Esophagus squamous epithelium (tissue), 5 donors: ENCODE results near the gene DDX39B. TPM values are rescaled to one million over a fixed set of nuclear protein-coding genes. Genes with fewer than 3 reads are reported as not detected.
"Not testable (repeated sequence)": the region's sequence is repeated elsewhere in the genome, so short reads cannot be mapped to it uniquely, and the experiment has no call there.

Experiments
- DNase-seq: peaks from one replicate; lab custom pipeline; 2025; lab: John Stamatoyannopoulos, UW
- H3K27ac ChIP-seq, 4 donors: fragments of 200-600 bp; sonication (generic); one replicate each; pipeline ENCODE4 v1.5.1; 2016 to 2019; ENCODE audit warnings: mild to moderate bottlenecking in 1 of 4
- H3K27me3 ChIP-seq, 4 donors: fragments of 200-600 bp; sonication (generic); 1 replicate in 3 of 4; 2 replicates in 1 of 4; pipeline versions ENCODE4 v1.5.1 to v1.6.0; 2017 to 2021; ENCODE audit warnings: antibody characterized with exemption in 1 of 4
- H3K36me3 ChIP-seq, 3 donors: fragments of 200-600 bp; sonication (generic); one replicate each; pipeline ENCODE4 v1.5.1; 2016 to 2019
- H3K4me1 ChIP-seq, 3 donors: fragments of 200-600 bp; sonication (generic); one replicate each; pipeline ENCODE4 v1.5.1; 2017 to 2019
- H3K4me3 ChIP-seq, 4 donors: fragments of 200-600 bp; sonication (generic); 1 replicate in 3 of 4; 2 replicates in 1 of 4; pipeline ENCODE4 v1.5.1; 2016 to 2019; ENCODE audit warnings: mild to moderate bottlenecking in 2 of 4, moderate library complexity in 1 of 4
- H3K9me3 ChIP-seq, 3 donors: fragments of 200-600 bp; sonication (generic); one replicate each; pipeline ENCODE4 v1.5.1; 2016 to 2019
- CTCF ChIP-seq, 6 experiments: fragments of 450-650 bp in 4 of 6; fragments of 200-600 bp in 2 of 6; sonication (generic) in 2 of 6; IDR thresholded peaks; one replicate each; pipeline ENCODE4 v1.5.1; 2016 to 2019; ENCODE audit warnings: antibody characterized with exemption in 6 of 6, mild to moderate bottlenecking in 4 of 6, moderate library complexity in 4 of 6
- POLR2A ChIP-seq, 4 donors: fragments of 450-650 bp; IDR thresholded peaks; one replicate each; pipeline ENCODE4 v1.6.1; 2017; ENCODE audit warnings: antibody characterized with exemption in 4 of 4, mild to moderate bottlenecking in 4 of 4, moderate library complexity in 3 of 4
- WGBS, 2 donors: methylation state at CpG; one replicate each; pipeline ENCODE4 v1.1.5; 2018; 5-methylcytosine and 5-hydroxymethylcytosine counted together
- intact Hi-C: fragments of 100-400 bp; cut with DNase I; formaldehyde crosslinking; loops from one replicate; pipeline ENCODE4 v1.15.0; 2022
- total RNA-seq, 4 donors: library from RNA; depleted of rRNA; stranded (reverse); fragments of >200 nt; gene quantifications; one replicate each; pipeline ENCODE4 v1.1.0, GENCODE V29; 2016
- donor health status: DM: yes; HTN: yes; CAD: no.

Gene DDX39B
- total RNA-seq, 4 donors from 2014 or later: 173 to 320 (median 259) TPM

- Histone ChIP-seq H3K4me1 (peaks cover 5 to 50% (median 17%) of the 10 kb centered on the region in 3 donors), H3K27ac (peak overlapping the region; percentile 18 to 63 (median 52)), H3K27me3 (no peaks in the 10 kb centered on the region), H3K36me3 (peaks cover 11 to 75% (median 14%) of the 10 kb centered on the region in 3 donors), H3K9me3 (no peaks in the 10 kb centered on the region), H3K4me3 (no peak overlapping the region)
- intact Hi-C loops: loop anchor here (5.0 kb wide), 1 partner anchor 34 kb away; the partner anchor contains the start of gene NCR3
- no CpG with 5 or more reads among the region's 8 CpGs for WGBS, 2 donors
- TF ChIP-seq CTCF (IDR thresholded peaks at IDR 0.05) (no peak), POLR2A (IDR thresholded peaks at IDR 0.05) (no peak)
- no peak for DNase-seq
Measured at GRCh38 chr6:31558318-31558625, 16.5 kb upstream of the DDX39B start.

DNA sequence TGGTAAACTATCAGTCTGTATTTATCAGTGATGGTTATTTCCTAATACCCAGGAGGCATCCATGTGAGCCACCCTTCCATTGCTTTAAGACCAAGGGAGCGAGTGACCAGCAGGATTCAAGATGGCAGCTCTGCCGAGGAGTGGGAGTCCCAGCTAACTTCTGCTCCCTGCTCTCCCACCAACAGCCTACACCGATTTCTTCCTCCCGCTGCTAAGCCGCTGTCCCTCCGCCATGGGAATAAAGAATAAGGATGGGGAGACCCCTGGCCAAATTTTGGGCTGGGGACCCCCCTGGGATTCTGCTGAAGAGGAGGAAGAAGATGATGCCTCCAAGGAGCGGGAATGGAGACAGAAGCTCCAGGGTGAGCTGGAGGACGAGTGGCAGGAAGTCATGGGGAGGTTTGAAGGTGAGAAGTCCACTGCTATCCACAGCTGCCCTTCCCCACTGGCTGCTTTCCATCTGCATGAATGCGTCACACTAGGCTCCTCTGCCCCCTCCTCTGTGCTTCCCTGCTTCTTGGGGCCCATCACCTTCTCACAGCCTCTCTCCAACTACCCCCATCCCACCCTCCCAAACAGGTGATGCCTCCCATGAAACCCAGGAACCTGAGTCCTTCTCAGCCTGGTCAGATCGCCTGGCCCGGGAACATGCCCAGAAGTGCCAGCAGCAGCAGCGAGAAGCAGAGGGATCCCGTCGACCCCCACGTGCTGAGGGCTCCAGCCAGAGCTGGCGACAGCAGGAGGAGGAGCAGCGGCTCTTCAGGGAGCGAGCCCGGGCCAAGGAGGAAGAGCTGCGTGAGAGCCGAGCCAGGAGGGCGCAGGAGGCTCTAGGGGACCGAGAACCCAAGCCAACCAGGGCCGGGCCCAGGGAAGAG lies 15.9 kb upstream of the DDX39B start:
- no peak for DNase-seq
- no peak overlapping the region for H3K4me3 ChIP-seq
- peak overlapping the region; percentile 18 to 63 (median 52) for H3K27ac ChIP-seq
- TF ChIP-seq CTCF (IDR thresholded peaks at IDR 0.05): no peak
- TF ChIP-seq POLR2A (IDR thresholded peaks at IDR 0.05): no peak
- 87 to 93% methylated on average over 7 to 9 of the region's 24 CpGs for WGBS, 2 donors
- no peaks in the 10 kb centered on the region for H3K27me3 ChIP-seq
- H3K4me1 ChIP-seq: peaks cover 5 to 50% (median 17%) of the 10 kb centered on the region in 3 donors
- no peaks in the 10 kb centered on the region for H3K9me3 ChIP-seq
- intact Hi-C loops: loop anchor here (5.0 kb wide), 1 partner anchor 35 kb away; the partner anchor contains the start of gene NCR3
- peaks cover 11 to 81% (median 14%) of the 10 kb centered on the region in 3 donors for H3K36me3 ChIP-seq

DNA sequence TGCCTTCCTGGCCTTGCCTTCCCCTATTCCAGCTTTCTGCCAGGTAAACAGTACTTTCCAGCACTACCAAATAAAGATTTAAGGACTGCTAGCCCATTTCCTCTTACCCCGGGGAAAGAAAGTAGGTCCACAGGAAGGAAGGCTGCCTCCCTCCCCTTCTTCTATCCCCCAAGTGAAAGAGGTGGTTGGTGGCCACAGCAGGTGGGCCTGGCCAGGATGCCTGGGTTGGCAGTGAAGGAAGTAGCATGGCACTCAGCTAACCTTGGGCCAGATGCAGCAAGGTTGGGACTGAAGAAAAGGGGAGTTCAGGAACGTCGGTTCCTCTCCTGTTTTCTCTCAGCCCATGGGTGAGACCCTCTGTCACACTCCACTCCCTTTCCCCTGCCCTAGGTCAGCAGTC lies 14.5 kb upstream of the DDX39B start:
- WGBS, 2 donors: 53 to 68% methylated on average over 2 to 3 of the region's 3 CpGs
- peaks cover 5 to 48% (median 17%) of the 10 kb centered on the region in 3 donors for H3K4me1 ChIP-seq
- DNase-seq: no peak
- intact Hi-C loops: loop anchor here (5.0 kb wide), 1 partner anchor 36 kb away; the partner anchor contains the start of gene NCR3
- no peaks in the 10 kb centered on the region for H3K27me3 ChIP-seq
- TF ChIP-seq CTCF (IDR thresholded peaks at IDR 0.05) (no peak), POLR2A (IDR thresholded peaks at IDR 0.05) (no peak)
- H3K36me3 ChIP-seq: peaks cover 11 to 94% (median 14%) of the 10 kb centered on the region in 3 donors
- H3K9me3 ChIP-seq: no peaks in the 10 kb centered on the region
- no peak overlapping the region for H3K4me3 ChIP-seq
- no peak overlapping the region for H3K27ac ChIP-seq

DNA sequence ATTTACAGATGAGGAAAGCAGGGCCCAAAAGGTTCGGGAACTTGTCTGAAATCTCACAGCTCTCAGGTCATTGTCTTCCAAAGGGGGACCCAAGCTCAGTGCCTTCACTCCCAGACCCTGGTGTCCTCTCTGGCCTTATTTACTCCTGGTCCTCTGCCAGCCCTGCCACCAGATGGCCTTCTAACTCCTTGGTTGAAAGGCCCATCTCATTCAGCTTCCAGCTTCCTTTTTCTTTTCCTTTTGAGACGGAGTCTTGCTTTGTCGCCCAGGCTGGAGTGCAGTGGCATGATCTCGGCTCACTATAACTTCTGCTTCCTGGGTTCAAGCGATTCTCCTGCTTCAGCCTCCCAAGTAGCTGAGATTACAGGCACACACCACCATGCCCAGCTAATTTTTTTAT lies 9.6 kb upstream of the DDX39B start:
- DNase-seq, H3K4me3 ChIP-seq, H3K27me3 ChIP-seq, H3K27ac ChIP-seq, intact Hi-C loops, H3K9me3 ChIP-seq: not testable (repeated sequence)
- H3K4me1 ChIP-seq: peaks cover 7 to 44% (median 8%) of the 10 kb centered on the region in 3 donors
- TF ChIP-seq CTCF (IDR thresholded peaks at IDR 0.05): peak; percentile 16 to 44 (median 41)
- 60 to 62% methylated on average over 5 of the region's 5 CpGs for WGBS, 2 donors
- peaks cover 0 to 75% (median 3%) of the 10 kb centered on the region in 3 donors for H3K36me3 ChIP-seq

GRCh38 chr6:31548544-31548873 lies 6.7 kb upstream of the DDX39B start:
- Histone ChIP-seq H3K27me3 (no peaks in the 10 kb centered on the region), H3K9me3 (no peaks in the 10 kb centered on the region), H3K27ac (peak overlapping the region; percentile 86 to 91 (median 88)), H3K36me3 (peaks cover 0 to 51% (median 3%) of the 10 kb centered on the region in 3 donors), H3K4me1 (peaks cover 7 to 44% (median 10%) of the 10 kb centered on the region in 3 donors), H3K4me3 (peak overlapping the region in 1 of 4 donors; percentile 67)
- no peak for TF ChIP-seq CTCF (IDR thresholded peaks at IDR 0.05)
- no peak for TF ChIP-seq POLR2A (IDR thresholded peaks at IDR 0.05)
- WGBS, 2 donors: 83 to 94% methylated on average over 2 of the region's 2 CpGs
- DNase-seq: no peak
- intact Hi-C loops: loop anchor here (5.0 kb wide), 1 partner anchor 51 kb away; the partner anchor contains the start of gene MICB
